ENCODE results near the gene SLC35E4.

- TF ChIP-seq, protein P1, sequence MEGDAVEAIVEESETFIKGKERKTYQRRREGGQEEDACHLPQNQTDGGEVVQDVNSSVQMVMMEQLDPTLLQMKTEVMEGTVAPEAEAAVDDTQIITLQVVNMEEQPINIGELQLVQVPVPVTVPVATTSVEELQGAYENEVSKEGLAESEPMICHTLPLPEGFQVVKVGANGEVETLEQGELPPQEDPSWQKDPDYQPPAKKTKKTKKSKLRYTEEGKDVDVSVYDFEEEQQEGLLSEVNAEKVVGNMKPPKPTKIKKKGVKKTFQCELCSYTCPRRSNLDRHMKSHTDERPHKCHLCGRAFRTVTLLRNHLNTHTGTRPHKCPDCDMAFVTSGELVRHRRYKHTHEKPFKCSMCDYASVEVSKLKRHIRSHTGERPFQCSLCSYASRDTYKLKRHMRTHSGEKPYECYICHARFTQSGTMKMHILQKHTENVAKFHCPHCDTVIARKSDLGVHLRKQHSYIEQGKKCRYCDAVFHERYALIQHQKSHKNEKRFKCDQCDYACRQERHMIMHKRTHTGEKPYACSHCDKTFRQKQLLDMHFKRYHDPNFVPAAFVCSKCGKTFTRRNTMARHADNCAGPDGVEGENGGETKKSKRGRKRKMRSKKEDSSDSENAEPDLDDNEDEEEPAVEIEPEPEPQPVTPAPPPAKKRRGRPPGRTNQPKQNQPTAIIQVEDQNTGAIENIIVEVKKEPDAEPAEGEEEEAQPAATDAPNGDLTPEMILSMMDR (IDR thresholded peaks at IDR 0.05): no peak
- TF ChIP-seq POLR2A (IDR thresholded peaks at IDR 0.05; ENCODE audit: low read depth): no peak
These were observed 46.2 kb downstream of the SLC35E4 start for GRCh38 chr22:30681831-30682230.
